ENCODE measurements around the gene IDI1. TPM values are rescaled to one million over a fixed set of nuclear protein-coding genes. Genes with fewer than 3 reads are reported as not detected.
"Not testable (repeated sequence)": the region's sequence is repeated elsewhere in the genome, so short reads cannot be mapped to it uniquely, and the experiment has no call there.

Gene IDI1
- total RNA-seq, 4 donors from 2014 or later, result 30.7 to 87.5 (median 59.9) TPM

DNA sequence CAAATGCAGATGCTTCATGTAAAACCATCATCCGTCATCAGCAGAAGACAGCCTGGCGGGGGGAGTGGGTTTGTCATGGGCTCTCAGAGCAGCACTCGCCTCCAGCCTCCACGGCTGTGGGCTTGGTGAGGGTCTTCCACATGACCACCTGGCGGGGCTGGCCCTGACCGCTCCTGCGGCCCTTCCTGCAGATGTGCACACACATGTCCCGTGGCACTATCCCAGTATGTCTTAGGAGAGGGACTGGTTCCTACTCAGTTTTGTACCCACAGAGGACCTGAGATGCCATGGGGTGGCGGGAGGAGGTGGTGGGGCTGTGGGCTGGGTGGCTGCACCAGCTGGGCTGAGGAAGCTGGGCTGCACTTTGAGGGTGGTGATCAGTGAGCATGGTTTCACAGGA lies 28.0 kb downstream of the IDI1 start:
- 90% methylated on average over 5 of the region's 9 CpGs; no CpG with 5 or more reads in 1 of the 2 donors for WGBS, 2 donors
- intact Hi-C loops (cut with DNase I), result no loop called here
- TF ChIP-seq POLR2A (IDR thresholded peaks at IDR 0.05), result no peak
- TF ChIP-seq, protein P1, sequence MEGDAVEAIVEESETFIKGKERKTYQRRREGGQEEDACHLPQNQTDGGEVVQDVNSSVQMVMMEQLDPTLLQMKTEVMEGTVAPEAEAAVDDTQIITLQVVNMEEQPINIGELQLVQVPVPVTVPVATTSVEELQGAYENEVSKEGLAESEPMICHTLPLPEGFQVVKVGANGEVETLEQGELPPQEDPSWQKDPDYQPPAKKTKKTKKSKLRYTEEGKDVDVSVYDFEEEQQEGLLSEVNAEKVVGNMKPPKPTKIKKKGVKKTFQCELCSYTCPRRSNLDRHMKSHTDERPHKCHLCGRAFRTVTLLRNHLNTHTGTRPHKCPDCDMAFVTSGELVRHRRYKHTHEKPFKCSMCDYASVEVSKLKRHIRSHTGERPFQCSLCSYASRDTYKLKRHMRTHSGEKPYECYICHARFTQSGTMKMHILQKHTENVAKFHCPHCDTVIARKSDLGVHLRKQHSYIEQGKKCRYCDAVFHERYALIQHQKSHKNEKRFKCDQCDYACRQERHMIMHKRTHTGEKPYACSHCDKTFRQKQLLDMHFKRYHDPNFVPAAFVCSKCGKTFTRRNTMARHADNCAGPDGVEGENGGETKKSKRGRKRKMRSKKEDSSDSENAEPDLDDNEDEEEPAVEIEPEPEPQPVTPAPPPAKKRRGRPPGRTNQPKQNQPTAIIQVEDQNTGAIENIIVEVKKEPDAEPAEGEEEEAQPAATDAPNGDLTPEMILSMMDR (IDR thresholded peaks at IDR 0.05), result no peak

DNA sequence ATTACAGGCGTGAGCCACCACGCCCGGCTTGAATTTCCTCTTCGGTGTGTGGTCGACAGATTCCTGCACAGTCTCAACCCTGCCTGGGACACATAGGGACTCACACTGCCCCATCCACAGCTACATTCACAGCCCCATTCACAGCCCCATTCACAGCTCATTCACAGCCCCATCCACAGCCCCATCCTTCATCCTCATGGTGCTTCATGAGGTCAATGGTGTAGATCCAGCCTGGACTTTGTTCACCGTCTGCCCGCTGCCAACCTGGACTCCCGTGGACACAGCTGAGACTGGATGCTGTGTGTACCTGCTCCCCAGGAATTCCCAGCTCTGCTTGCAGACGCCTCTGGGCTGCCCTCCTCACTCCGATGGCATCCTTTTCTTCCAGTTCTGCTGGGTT lies 28.5 kb downstream of the IDI1 start:
- no peaks in the 10 kb centered on the region for H3K9me3 ChIP-seq
- intact Hi-C loops (cut with DNase I), result no loop called here
- H3K27me3 ChIP-seq, result no peaks in the 10 kb centered on the region
- no peak overlapping the region for H3K4me3 ChIP-seq
- H3K4me1 ChIP-seq, result no peaks in the 10 kb centered on the region
- WGBS, 2 donors, result 86 to 97% methylated on average over 7 to 9 of the region's 10 CpGs
- H3K36me3 ChIP-seq, result peaks cover 5 to 51% (median 32%) of the 10 kb centered on the region in 3 donors
- H3K27ac ChIP-seq, result no peak overlapping the region
- TF ChIP-seq POLR2A (IDR thresholded peaks at IDR 0.05), result no peak
- TF ChIP-seq, protein P1 (IDR thresholded peaks at IDR 0.05), result no peak
- no peak for DNase-seq

More for the DNA sequence above, 28.0 kb downstream of the IDI1 start:
- Histone ChIP-seq H3K27ac (no peak overlapping the region), H3K27me3 (no peaks in the 10 kb centered on the region), H3K36me3 (peaks cover 5 to 46% (median 28%) of the 10 kb centered on the region in 3 donors), H3K4me3 (no peak overlapping the region), H3K4me1 (no peaks in the 10 kb centered on the region), H3K9me3 (no peaks in the 10 kb centered on the region)
- no peak for DNase-seq

DNA sequence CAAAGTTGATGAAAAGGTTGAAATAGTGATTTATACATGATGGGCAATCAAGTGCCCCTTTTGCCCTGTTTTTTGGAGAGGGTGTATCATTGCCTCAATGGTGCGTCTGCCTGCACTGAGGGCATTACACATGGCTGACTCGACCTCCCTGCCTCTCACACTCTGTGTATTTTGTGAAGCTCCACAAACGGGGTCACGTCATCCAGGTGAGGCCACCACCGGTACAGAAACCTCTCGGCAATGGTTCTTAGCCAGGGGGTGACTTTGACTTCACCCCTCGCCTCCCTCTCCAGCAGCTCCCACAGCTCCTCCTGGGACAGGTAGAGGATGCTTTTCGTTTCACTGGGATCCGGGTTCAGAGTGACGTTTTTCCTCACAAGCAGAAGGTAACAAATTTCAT lies 29.6 kb downstream of the IDI1 start:
- Histone ChIP-seq H3K4me1 (no peaks in the 10 kb centered on the region), H3K27ac (no peak overlapping the region), H3K4me3 (no peak overlapping the region), H3K9me3 (no peaks in the 10 kb centered on the region), H3K36me3 (peaks cover 5 to 61% (median 35%) of the 10 kb centered on the region in 3 donors), H3K27me3 (no peaks in the 10 kb centered on the region)
- intact Hi-C loops (cut with DNase I), result no loop called here
- TF ChIP-seq POLR2A (IDR thresholded peaks at IDR 0.05), result no peak
- DNase-seq, result no peak
- WGBS, 2 donors, result 85 to 97% methylated on average over 10 of the region's 10 CpGs

DNA sequence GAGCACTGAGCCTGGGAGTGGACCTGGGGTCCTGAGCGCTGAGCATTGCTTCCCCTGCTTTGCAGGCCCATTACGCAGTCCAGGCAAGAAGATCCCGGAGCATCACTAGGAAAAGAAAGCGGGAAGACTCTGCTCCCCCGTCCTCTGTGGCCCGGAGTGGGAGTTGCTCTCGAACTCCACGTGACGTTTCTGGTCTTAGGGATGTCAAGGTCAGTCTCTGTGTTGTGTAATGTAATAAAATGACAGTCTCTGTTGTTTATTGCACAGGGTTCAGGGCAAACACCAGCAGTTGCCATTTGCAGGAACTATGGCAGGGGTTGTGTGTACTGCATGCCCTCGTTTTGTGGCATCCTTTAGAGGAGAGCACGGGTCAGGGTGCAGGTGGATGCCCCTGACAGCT lies 33.2 kb downstream of the IDI1 start:
- Histone ChIP-seq H3K27me3 (no peaks in the 10 kb centered on the region), H3K9me3 (no peaks in the 10 kb centered on the region), H3K27ac (no peak overlapping the region), H3K4me3 (no peak overlapping the region), H3K4me1 (no peaks in the 10 kb centered on the region), H3K36me3 (peaks cover 30 to 98% (median 63%) of the 10 kb centered on the region in 3 donors)
- DNase-seq, result no peak
- intact Hi-C loops (cut with DNase I), result no loop called here
- 77 to 94% methylated on average over 2 to 9 of the region's 11 CpGs for WGBS, 2 donors
- TF ChIP-seq, protein P1 (IDR thresholded peaks at IDR 0.05), result no peak
- TF ChIP-seq POLR2A (IDR thresholded peaks at IDR 0.05), result no peak

DNA sequence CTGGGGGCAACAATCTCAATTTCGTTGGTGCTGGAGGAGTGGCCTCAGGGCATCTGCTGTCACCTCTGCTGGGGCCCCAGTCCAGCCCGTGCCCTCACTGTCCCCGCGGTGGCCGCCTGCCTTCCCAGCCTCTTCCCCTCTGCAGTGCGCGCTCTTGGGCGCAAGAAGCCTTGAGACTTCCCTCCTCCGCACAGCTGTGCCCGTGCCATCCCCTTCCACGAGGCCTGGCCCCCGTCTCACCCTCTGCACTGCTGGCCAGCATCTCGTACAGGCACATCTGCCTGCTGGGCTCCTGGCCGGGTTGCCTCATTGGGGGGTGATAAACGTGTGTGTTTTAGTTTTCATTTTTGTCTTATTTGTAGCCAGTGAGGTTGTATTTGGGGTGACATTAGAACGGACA lies 37.2 kb downstream of the IDI1 start:
- Histone ChIP-seq H3K27ac (no peak overlapping the region), H3K4me1 (no peaks in the 10 kb centered on the region), H3K4me3 (no peak overlapping the region), H3K27me3 (no peaks in the 10 kb centered on the region), H3K36me3 (peaks cover 33 to 99% (median 64%) of the 10 kb centered on the region in 3 donors), H3K9me3 (no peaks in the 10 kb centered on the region)
- TF ChIP-seq, protein P1 (IDR thresholded peaks at IDR 0.05), result no peak
- no peak for TF ChIP-seq POLR2A (IDR thresholded peaks at IDR 0.05)
- 74 to 90% methylated on average over 3 to 16 of the region's 16 CpGs for WGBS, 2 donors
- DNase-seq, result no peak
- intact Hi-C loops (cut with DNase I), result no loop called here

GRCh38 chr10:1010703-1011102 lies 38.2 kb downstream of the IDI1 start:
- Histone ChIP-seq H3K36me3 (peaks cover 41 to 99% (median 64%) of the 10 kb centered on the region in 3 donors), H3K9me3 (no peaks in the 10 kb centered on the region), H3K4me3 (no peak overlapping the region), H3K27me3 (no peaks in the 10 kb centered on the region), H3K27ac (no peak overlapping the region), H3K4me1 (no peaks in the 10 kb centered on the region)
- 88 to 96% methylated on average over 6 to 7 of the region's 7 CpGs for WGBS, 2 donors
- no peak for TF ChIP-seq POLR2A (IDR thresholded peaks at IDR 0.05)
- TF ChIP-seq, protein P1 (IDR thresholded peaks at IDR 0.05), result no peak
- intact Hi-C loops (cut with DNase I), result no loop called here
- DNase-seq, result no peak

GRCh38 chr10:1009947-1010346 lies 39.0 kb downstream of the IDI1 start:
- H3K4me3 ChIP-seq; intact Hi-C loops (cut with DNase I); H3K27ac ChIP-seq; H3K27me3 ChIP-seq; DNase-seq; H3K4me1 ChIP-seq; H3K9me3 ChIP-seq: not testable (repeated sequence)
- 65 to 81% methylated on average over 4 to 8 of the region's 8 CpGs for WGBS, 2 donors
- H3K36me3 ChIP-seq, result peaks cover 46 to 100% (median 70%) of the 10 kb centered on the region in 3 donors
